GM21717 (cell line): ENCODE measurements around the gene CASZ1.

Experiments used
- ATAC-seq: cut with Tn5 transposase; IDR thresholded peaks from one replicate; pipeline ENCODE4 v1.9.1; 2021; ENCODE audit warnings: mild to moderate bottlenecking, moderate library complexity; ENCODE audit not compliant: unreplicated experiment

Gene CASZ1

DNA sequence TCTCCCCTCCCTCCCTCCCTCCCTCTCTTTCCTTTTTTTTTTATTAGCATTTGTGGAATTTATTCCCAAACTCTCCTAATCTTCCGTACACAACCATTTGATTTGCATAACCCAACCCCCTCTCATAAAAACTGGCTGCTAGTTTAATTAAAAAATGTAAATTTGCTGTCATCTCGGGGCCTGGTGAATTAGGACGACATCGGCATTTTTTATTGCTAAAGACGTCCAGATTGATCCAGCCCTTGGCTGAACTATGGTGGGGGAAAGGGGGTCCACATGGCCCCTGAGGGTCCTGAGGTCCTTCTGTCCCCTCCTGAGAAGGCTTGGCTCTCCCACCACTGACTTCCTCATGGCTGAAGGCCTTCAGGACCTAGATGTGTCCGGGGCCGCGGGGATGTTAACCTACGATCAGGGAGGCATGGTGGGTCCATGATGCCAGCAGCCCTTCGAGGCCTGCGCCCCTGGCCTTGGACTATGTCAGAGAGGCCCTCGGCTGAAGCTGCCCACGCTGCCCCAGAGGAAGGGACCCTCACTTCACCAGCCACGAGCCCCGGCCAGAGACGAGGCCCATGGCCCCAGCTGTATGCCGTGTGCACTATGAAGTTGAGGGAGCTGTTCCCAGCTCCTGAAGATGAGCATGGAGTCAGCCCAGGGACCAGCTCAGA lies 105.2 kb downstream of the CASZ1 start:
- no peak for ATAC-seq

DNA sequence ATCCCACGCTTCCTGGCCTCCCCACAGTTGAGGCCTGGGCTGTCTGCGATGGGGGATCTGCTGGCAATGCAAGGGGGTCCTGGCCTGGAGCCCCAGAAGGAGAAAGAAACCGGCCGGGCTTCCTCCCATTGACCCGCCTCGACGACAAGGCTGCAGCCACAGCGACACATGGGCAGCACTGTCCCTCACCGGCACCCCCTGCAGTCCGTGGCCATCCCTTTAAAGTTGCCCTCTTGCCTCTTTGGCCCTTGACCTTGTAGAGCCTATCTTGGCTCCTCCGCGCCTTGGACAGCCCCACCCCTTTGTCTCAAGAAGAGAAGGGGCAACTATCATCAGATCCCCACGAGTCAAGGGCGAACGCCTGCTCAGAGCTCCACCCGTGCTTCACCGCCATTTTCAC lies 106.0 kb downstream of the CASZ1 start:
- ATAC-seq: no peak

DNA sequence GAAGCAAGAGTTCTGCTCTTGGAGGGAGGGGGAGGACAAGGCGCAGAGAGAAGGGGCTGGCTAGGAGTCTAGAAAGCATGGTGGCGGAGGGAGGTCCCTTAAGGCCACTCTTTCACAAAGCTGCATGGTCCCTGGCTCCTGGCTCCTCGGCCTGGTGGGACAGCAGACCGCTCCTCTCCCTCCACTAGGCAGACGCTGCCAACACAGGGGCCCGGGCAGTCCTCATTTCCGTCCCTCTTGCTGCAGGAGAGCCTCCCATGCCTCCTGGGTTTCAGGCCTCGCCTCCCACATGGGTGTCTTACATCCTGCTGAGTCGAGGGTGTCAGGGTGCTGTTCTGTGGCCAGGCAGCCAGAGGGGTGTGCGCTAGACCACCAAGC lies 108.0 kb downstream of the CASZ1 start:
- no peak for ATAC-seq

DNA sequence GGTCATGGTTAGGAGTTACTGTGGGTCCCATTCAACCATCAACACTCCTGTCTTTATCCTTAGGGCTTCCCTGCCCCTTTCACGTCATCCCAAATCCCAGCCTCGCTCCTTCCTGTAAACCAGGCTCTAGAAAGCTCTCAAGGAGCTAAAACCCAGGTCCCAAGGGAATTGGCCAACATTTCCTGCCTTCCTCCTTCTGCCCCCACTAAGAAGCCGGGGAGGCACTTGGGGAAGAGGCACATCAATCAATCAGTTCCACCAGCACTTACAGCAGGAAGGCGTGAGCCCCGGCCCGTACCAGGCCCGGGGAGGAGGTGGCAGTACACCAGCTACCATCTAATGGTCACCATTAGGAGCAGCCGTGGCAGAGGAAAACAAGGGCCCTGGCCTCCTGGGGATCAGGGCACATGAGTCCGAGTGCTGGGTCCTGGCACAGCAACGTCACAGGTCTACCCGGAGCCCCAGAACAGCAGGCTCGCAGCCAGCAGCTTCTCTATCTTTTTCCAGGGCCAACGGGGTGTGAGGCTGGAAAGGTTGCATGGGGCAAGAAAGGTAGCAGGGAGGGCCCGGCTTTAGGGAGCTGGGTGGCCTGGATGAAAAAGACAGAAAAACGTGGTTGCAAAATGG lies 108.6 kb downstream of the CASZ1 start:
- ATAC-seq: no peak

DNA sequence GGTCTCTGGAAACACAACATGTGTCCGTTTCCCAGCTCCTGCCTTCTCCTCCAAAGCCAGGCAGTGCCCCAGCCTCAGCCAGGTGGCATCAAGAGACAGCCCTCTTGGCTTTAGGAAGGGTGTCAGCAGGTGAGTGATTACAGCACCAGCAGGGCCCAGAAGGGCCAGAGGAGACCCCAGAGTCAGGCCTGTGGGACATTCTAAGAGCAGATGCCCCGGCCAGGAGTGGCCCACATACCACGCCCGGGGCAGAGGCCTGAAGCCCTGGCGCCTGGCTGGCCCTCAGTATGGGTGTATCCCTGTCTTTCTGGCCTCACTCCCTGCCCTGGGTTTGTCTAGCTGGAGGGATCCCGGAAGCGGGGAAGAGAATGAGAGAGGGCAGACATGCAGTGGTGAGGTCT lies 109.2 kb downstream of the CASZ1 start:
- no peak for ATAC-seq

DNA sequence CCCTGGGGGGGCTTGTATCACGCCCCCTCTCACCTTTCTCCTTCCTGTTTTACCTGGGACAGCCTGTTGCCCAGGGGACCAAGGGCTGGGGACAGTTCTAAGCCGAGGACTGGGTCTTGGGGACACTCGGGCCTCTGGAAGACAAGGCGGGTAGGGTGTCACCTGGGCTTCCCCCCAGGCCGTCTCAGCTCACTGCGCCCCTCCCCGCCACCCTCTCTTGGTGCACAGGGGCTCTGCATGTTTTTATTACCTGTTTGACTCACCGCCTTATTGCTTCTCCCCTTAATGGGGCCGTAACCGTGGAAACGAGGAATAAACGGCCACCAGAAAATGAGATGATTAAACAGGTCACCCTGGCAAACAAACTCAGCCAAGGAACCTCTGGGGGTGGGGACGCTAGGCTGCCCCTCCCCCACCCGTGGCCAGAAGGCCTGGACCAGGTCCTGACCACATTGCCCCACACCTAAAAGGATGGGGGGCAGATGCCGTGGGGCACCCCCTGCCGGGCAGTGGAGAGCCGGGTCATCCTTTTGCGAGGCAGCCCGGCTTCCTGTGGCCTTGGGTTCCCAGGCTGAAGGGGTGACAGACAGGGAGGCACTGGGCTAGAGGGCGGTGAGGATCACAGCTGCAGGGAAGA lies 109.9 kb downstream of the CASZ1 start:
- ATAC-seq: no peak

DNA sequence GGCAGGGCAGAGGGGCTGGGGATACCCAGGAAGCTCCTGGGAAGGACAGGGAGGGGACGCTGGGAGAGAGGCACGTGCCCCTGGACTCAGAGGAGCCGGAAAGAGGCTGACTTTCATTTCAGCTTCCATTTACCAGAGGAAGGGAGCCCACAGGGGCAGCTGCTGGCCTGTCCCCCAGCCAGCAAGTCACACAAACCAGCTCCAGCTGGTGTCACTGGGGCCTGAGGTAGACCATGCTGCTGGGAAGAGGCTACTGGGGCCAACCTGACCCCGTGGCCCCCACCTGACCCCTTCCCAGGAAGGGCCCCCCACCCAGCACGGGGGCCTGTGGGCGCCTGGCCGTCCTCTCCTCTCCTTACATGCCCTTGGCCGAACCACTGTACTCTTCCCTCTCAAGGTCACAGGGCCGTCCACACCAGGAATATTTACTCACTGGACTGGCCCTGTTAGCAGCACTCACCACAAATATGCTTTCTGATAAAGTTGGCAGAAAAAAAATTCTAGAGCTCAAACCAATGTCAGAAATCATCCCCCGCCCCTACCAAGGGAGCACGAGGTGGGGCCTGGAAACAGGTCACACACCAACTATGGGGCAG lies 110.5 kb downstream of the CASZ1 start:
- no peak for ATAC-seq

DNA sequence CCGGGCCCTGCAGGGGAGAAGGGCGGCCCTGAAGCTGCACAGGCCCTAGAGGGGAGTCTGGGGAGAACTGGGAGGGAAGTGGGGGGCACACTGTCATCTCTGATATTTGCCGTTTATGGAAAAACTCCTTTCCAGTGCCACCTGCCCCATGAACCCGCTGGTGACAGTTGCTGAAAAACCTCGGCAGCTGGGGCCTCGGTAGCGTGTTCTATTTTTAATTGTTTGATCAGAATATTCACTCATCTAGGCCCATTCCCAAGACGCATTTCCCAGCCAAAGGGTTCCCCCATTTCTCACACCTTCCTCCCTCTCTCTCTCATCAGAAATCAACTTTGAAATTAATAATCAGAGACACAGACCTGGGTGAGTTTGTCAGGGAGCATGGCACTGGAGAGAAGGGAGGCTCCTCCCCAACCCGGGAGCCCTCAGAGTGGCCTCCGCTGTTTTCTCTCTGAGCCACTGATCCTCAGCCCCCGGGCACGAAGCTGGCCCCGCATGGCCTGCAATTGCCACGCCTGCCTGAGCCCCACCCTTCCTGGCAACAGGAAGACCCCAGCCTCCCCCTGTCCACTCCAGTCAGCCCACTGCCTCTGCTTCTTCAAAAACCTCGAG lies 111.1 kb downstream of the CASZ1 start:
- ATAC-seq: no peak

DNA sequence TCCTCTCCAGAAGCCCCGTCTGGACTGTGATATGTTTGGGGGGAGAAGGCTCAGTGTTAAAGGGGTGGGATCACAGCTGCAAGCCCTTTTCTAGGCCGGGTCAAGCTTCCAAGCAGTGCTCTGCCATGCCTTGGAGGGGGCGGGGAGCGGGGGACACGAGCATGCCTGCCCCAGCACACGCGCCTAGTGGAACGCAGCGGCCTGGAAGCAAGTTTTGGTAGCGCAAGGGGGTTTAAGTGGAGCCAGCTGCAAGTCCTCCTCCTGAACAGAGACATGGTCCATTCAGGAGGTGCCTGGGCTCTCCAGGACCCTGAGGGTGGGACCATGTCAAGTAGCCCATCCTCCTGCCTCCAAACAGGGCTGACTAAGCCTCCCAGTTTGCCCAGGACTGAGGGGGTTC lies 112.2 kb downstream of the CASZ1 start:
- no peak for ATAC-seq

DNA sequence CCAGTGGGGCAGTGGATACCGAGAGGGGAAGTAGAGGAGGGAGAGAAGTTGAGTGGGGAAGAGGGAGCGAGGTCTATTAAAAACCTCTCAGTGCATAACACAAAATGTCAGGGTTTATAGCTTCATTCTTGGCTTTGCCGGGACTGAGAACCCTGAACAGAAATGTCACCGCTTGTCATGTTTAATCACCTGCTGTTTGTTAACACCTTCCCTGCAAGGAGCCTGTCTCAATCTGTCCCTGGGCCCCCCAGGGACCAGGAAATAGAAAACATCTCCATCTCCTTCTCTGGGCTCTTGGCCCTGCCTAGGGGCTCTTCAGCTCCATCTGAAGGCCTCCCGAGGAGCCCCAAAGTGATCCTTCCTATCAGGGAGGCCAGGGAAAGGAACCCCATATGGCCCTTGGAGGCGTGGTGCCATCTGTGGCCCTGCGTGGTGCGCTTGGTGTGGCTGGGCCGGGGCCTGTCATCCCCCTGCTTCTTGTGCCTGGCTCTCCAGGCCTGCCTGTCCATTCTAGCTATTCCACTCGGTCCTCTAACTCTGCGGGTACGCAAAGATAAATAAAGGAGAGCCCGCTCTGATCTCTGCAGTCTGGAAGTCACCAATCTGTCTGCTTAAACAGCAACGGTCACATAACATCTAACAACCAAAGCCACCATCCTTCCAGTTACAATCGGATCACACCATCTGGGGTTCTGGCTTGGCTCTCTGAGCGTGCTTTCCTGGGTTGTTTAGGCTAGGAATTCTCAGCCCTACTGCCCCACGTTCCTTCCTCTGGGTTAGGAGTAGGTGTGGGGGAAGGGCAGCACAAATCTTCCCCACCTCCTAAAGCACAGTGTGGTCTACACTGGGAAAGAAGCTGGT lies 113.8 kb downstream of the CASZ1 start:
- ATAC-seq: no peak

DNA sequence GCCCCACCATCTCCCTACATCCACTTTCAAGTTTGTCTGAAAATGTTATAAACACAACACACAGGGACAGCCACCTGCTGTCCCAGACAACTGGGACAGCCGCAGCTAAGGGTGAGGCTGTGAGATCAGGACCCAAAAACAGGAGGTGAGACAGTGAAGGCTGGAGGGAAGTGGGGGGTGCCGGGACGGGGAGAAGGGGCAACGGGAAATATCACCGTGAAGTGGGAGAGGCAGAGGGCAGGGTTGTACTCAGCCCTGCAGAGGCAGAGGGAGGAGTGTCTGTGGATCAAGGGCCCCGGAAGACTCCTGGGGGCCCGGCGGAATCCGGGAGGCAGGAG lies 114.4 kb downstream of the CASZ1 start:
- no peak for ATAC-seq

DNA sequence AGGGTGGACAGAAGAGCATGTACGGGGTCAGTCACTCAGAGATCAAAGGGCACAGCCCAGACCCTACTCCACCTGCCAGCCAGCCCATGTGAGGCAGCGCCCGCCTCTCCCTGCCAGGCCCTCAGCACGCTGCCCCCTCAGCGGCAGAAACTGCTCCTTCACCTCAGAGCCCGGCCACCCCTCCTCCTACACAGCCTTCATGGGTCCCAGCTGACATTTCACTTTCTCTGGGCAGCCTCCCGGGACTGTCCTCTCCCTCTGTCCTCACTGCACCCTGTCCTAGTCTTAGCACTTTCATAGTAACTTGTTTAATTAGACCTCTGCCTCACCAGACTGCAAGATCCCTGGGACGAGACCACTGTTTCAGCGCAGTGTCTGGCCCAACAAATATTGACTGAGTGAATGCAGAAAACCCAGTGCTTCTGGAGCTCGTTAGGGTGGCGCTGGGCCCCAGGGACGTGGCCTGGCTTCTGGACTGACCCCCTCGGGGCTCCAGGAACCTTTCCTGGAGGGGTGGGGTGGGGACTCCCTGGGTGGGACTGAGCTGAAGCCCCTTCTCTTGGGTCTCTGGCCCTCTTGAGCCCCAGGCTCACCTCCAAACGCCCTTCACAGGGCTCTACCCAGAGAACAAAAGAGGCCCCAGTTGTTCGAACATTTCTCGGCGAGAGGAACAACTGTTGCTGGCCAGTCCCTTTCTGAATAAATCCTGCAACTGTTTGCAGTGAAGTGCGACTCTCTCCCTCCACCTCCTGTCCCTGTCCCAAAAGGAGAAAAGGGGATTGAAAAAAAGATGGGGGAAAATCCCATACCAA lies 114.9 kb downstream of the CASZ1 start:
- no peak for ATAC-seq

DNA sequence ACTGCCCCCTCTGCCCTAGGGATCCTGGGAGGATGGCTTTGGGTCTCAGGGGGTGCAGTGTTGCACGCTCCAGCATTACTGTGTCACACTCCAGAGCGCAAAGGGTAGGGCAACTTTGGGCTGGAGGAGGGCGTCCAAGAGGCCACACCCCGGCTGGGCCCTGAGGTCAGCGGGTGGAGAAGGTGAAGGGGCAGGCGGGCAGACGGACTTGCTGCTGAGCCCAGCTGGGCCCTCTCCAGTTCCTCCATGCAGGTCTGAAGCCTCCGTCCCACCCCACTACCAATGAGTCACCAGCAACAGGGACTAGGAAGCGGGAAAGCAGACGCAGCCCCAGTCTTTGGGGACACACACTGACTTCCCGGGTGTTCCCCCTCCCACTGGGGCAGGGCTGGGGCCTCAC lies 116.0 kb downstream of the CASZ1 start:
- no peak for ATAC-seq

DNA sequence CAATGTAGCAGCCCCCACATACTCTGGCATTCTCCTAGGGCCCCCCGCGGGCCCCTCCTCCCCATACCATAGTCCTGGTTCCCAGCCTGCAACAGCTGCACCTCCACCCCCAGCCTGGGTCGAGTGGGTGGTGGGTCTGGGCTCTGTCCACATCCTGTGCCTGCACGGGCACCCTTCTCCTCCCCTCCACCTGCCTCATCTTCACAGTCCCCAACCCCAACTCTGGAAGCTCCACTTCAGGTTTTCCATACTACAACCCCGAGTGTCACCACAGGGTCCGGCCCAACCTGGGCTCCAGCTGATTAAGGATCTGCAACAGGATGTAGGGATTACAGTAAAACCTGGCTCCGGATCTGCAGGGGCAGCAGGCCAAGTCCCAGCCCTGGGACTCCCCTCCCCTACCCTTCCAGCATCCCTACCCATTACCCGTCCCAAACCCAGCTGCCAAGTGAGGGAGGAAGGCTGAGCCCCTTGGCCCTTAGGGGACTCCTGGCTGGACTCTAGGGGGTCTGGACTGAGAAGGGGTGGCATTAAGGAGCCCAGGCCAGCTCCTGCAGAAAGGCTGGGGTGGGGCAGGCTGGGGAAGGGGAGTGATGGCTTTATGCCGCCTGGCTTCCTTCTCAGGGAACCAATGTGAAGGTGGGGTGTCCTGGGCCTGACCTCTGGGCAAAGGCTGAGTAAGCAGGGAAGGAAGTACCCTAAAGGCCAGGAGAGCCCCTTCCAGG lies 116.8 kb downstream of the CASZ1 start:
- ATAC-seq: no peak

DNA sequence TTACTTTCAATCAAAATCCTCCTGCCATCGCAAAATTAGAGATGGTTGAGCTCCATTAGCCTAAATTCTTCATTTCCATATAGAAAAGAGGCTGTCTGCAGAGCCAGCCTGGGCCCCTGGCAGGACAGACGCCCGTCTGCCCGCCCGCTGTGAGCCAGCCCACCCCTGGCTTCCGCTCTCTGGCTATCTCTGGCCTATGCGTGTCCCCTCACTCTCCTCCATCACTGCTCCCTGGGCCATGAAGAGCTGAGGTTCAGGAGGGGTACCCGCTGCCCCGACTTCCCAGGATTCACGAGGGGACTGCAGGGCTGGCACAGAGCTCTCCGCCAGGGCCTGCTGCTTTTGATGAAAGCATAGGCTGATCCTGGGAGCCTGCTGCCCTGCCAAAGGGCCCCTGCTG lies 117.6 kb downstream of the CASZ1 start:
- no peak for ATAC-seq

DNA sequence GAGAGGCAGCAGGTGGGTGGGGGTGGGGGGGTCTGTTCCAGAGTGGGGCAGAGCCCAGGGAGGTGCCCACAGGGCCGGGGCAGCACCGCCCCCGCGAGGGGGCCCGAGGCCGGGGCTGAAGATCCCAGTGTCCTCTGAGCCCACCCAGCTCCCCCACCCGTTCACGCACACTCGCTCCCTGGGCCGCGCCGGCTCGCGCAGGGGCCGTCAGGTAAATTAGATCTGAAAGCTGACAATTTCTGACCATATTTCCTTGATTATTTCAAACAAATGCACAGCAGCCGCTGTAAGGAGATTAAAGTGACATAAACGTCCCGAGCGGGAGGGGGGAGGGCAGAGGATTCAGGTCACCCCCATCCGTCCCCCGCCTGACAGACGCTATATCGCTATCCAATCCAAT lies 118.0 kb downstream of the CASZ1 start:
- no peak for ATAC-seq

DNA sequence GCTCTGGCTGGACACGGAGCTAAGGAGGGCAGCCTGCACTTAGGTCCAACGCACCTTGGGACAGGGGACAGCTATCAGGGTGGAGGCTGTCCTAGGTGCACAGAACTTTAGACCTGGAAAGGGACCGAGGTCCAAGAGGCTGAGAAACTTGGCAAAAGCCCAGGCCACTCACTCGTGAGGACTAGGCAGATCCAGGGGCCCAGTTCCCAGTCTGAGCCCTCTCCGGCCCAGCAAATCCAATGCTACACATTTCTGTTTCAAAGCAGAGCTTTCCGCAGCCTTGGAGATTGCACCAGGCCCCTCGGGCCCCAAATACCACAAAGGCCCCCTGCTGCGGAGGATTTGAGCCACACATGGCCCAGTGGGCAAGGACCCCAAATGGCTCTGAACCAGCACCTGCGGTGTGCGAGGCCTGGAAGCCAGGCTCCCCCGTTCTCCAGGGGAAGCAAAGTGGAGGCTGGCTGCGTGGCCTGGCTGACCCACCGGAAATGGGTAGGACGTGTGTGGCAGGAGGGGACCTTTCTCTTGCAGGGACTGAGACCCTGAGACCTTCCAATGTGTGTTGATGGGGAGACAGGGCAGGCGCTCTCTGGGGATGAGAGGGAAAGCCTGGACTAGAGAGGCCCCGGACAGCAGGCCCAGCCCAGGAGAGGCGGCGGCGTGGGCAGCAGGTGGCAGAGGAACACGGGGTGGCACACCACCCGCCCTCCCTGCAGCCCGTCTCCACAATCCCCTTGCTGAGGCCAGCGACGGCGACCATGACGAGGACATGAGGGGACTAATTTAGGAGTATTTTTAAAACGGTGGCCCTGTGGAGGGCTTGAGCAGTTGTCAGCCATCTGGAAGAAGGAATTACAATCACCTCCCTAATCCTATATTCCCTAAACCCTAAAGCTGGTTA lies 118.7 kb downstream of the CASZ1 start:
- ATAC-seq: no peak

DNA sequence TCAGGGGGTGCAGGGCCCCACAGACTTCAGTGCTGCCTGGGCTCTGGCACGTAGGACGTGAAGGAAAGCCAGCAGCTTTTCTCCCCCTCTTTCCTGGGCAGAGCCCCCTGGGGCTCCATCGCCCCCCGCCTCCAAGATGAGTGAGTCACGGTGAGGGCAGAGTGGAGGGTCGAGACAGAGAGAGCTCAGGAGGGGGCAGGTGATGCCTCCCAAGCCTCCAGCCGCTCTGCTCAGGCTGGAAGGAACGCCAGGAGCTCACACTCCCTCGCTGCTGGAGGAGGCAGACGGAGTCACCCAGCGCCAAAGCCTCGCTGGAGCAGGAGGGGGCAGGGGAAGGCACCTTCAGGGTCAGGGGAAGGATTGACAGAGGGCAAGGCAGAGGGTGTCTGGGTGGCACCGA lies 119.5 kb downstream of the CASZ1 start:
- no peak for ATAC-seq
